ENCODE data around the gene SMIM8.

DNA sequence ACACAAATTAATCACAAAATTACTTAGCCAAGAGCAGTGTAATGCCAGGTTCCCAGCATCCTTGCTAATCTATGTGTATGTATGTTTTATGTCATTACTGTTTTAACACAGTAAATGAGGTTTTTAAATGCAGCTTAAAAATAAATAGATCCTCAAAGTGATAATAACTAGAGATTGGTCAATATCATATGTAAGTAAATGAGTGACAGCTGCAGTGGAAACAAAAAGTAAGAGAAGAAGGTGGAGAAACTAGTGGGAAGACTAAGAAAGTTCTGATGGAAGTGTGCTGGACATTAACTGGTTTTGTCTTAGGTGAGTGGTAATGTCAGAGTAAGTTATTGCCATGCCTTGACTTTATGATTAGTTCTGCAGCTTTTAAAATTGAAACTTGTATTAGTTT is 8.6 kb downstream of the SMIM8 start:
- TF ChIP-seq, protein P1, sequence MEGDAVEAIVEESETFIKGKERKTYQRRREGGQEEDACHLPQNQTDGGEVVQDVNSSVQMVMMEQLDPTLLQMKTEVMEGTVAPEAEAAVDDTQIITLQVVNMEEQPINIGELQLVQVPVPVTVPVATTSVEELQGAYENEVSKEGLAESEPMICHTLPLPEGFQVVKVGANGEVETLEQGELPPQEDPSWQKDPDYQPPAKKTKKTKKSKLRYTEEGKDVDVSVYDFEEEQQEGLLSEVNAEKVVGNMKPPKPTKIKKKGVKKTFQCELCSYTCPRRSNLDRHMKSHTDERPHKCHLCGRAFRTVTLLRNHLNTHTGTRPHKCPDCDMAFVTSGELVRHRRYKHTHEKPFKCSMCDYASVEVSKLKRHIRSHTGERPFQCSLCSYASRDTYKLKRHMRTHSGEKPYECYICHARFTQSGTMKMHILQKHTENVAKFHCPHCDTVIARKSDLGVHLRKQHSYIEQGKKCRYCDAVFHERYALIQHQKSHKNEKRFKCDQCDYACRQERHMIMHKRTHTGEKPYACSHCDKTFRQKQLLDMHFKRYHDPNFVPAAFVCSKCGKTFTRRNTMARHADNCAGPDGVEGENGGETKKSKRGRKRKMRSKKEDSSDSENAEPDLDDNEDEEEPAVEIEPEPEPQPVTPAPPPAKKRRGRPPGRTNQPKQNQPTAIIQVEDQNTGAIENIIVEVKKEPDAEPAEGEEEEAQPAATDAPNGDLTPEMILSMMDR (conservative IDR thresholded peaks at IDR 0.05; ENCODE audit: low read depth, low read length): no peak
- TF ChIP-seq EZH2phosphoT487 (IDR thresholded peaks at IDR 0.05; ENCODE audit: borderline replicate concordance, low read length): no peak
